ENCODE results near the gene AP4B1. TPM values are rescaled to one million over a fixed set of nuclear protein-coding genes. Genes with fewer than 3 reads are reported as not detected.
A peak's percentile ranks its signal among the peaks of the same experiment; 100 is the strongest.

AP4B1 gene
- total and polyA plus RNA-seq, 9 of the 15 experiments (the other 6 are each of a cell fraction or from before 2014, with no cell fraction given), result 15.8 to 36.5 (median 24.6) TPM

- TF ChIP-seq ATF6 (CRISPR knock-in tag; IDR thresholded peaks at IDR 0.05) (no peak), NCOR1 (IDR thresholded peaks at IDR 0.05) (peak; percentile 14), CBX3 (IDR thresholded peaks at IDR 0.05; ENCODE audit: borderline replicate concordance in 1 of 2, low read length in 2 of 2) (no peak), ETS1 (conservative IDR thresholded peaks at IDR 0.05; ENCODE audit: control insufficient read depth, low read depth, low read length) (no peak), HSF4 (CRISPR knock-in tag; IDR thresholded peaks at IDR 0.05; ENCODE audit: borderline replicate concordance) (no peak), RNF219 (CRISPR knock-in tag; IDR thresholded peaks at IDR 0.05) (no peak), PCBP1 (IDR thresholded peaks at IDR 0.05; ENCODE audit: low read depth, low read length, poor library complexity, severe bottlenecking) (no peak), ZNF586 (CRISPR knock-in tag; conservative IDR thresholded peaks at IDR 0.05) (no peak), ZNF507 (tag; conservative IDR thresholded peaks at IDR 0.05) (no peak), ASH1L (IDR thresholded peaks at IDR 0.05; ENCODE audit: borderline replicate concordance, low read depth, partially characterized antibody) (no peak), XRCC4 (IDR thresholded peaks at IDR 0.05; ENCODE audit: extremely low read depth, insufficient read depth, insufficient read length) (no peak), ZNF311 (CRISPR knock-in tag; IDR thresholded peaks at IDR 0.05) (no peak), PYGO2 (tag; IDR thresholded peaks at IDR 0.05) (no peak), BRF1 (IDR thresholded peaks at IDR 0.05; ENCODE audit: borderline replicate concordance, extremely low read depth, insufficient read length) (no peak), ZNF324 (CRISPR knock-in tag; IDR thresholded peaks at IDR 0.05) (no peak), ZNF197 (CRISPR knock-in tag; IDR thresholded peaks at IDR 0.05; ENCODE audit: low read depth) (no peak), POU5F1 (IDR thresholded peaks at IDR 0.05; ENCODE audit: borderline replicate concordance, low read depth, low read length, partially characterized antibody) (no peak), HES1 (IDR thresholded peaks at IDR 0.05; ENCODE audit: low read depth) (peak; percentile 50; the same call in 1 of the 2 replicates), SOX6 (IDR thresholded peaks at IDR 0.05) (no peak), CLOCK (CRISPR knock-in tag; IDR thresholded peaks at IDR 0.05; ENCODE audit: borderline replicate concordance) (no peak)
Measured at GRCh38 chr1:113949007-113949406, 44.4 kb upstream of the AP4B1 start (continued).

All from K562 (cell line).